ENCODE measurements around the gene NDC80.

The NDC80 gene

GRCh38 chr18:2559249-2559648 lies 12.1 kb upstream of the NDC80 start:
- no peak for DNase-seq

GRCh38 chr18:2564373-2564772 lies 7.0 kb upstream of the NDC80 start:
- no peak for DNase-seq

GRCh38 chr18:2568129-2568528 lies 3.2 kb upstream of the NDC80 start:
- DNase-seq = no peak

- no peak for DNase-seq
Observed at GRCh38 chr18:2568605-2569004, 2.8 kb upstream of the NDC80 start.

GRCh38 chr18:2569338-2570207 lies 1.8 kb upstream of the NDC80 start:
- no peak for DNase-seq

GRCh38 chr18:2570772-2571199 lies 571 bp upstream of the NDC80 start:
- peak; percentile 70 for DNase-seq

- DNase-seq = no peak
Observed at GRCh38 chr18:2572171-2572569, 813 bp downstream of the NDC80 start.

- no peak for DNase-seq
Observed at GRCh38 chr18:2572892-2573291, 1.5 kb downstream of the NDC80 start.

- DNase-seq = no peak
Observed at GRCh38 chr18:2573408-2573807, 2.1 kb downstream of the NDC80 start.

- no peak for DNase-seq
Observed at GRCh38 chr18:2587788-2588187, 16.4 kb downstream of the NDC80 start.

- no peak for DNase-seq
Observed at GRCh38 chr18:2588666-2589344, 17.4 kb downstream of the NDC80 start.

- no peak for DNase-seq
Observed at GRCh38 chr18:2589345-2590068, 18.1 kb downstream of the NDC80 start.

- DNase-seq = no peak
Observed at GRCh38 chr18:2590303-2590702, 18.9 kb downstream of the NDC80 start.

GRCh38 chr18:2597639-2598038 lies 26.3 kb downstream of the NDC80 start:
- no peak for DNase-seq

- DNase-seq = no peak
Observed at GRCh38 chr18:2602844-2603243, 31.5 kb downstream of the NDC80 start.

- DNase-seq = no peak
Observed at GRCh38 chr18:2606335-2606734, 35.0 kb downstream of the NDC80 start.

- no peak for DNase-seq
Observed at GRCh38 chr18:2609604-2610003, 38.2 kb downstream of the NDC80 start.

GRCh38 chr18:2610549-2610948 lies 39.2 kb downstream of the NDC80 start:
- no peak for DNase-seq

- DNase-seq = no peak
Observed at GRCh38 chr18:2612996-2613395, 41.6 kb downstream of the NDC80 start.

GRCh38 chr18:2617401-2617998 lies 46.1 kb downstream of the NDC80 start:
- no peak for DNase-seq

GRCh38 chr18:2618009-2618408 lies 46.7 kb downstream of the NDC80 start:
- DNase-seq = peak; percentile 55

- no peak for DNase-seq
Observed at GRCh38 chr18:2625217-2625616, 53.9 kb downstream of the NDC80 start.

- peak; percentile 36 for DNase-seq
Observed at GRCh38 chr18:2627821-2628276, 56.5 kb downstream of the NDC80 start.

Data from fibroblast of skin of back (primary cell).